ENCODE measurements around the gene AP3B2.
"Not testable (repeated sequence)": the region's sequence is repeated elsewhere in the genome, so short reads cannot be mapped to it uniquely, and the experiment has no call there.

Gene AP3B2

GRCh38 chr15:82647045-82647834 lies 62.4 kb downstream of the AP3B2 start, which contains the start of gene CPEB1:
Gene CPEB1 (minus strand): TSS chr15:82647363. CDS start chr15:82628459, 18,904 bp downstream.
- DNase-seq = no peak

- DNase-seq = no peak
These were observed 63.2 kb downstream of the AP3B2 start for GRCh38 chr15:82646250-82647044.

GRCh38 chr15:82644967-82645852 lies 64.5 kb downstream of the AP3B2 start:
- DNase-seq = not testable (repeated sequence)

DNA sequence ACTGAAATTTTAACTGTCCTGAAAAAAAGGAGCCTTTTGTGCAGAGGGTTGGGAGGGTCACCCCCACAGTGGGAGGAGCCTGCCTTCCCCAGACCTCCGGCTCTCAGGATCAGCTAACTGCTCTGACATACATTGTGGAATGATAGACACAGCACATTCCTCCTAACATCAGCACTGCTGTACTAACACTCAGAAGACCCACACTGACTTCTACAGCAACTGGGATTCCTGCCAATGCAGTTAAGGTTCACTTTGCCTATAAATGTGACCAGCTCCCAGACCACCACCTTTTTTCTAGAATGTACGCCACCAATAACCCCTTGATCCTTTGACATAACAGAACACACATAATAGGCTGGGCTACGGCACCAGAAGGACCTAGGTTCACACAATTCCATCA lies 65.7 kb downstream of the AP3B2 start:
- DNase-seq = no peak

DNA sequence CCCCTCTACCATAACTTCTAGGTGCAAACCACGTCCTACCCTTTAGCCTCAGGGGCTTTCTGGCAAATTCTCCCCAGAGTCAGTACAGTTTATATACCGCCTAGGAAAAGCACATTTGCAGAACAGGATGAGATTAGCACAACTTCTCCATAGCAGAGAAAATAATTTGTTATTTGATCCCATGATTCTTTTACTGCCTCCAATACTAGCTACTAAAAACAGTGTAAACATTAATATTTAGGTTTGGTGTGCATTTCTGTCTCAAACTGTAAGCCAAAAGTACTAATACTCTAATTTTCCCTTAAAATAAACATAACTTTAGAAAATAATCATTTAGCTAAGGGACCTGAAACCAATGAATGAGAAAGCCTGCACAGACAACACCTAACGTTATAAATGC lies 67.0 kb downstream of the AP3B2 start:
- no peak for DNase-seq

- DNase-seq = no peak
These were observed 68.4 kb downstream of the AP3B2 start for GRCh38 chr15:82641129-82641798.

GRCh38 chr15:82640672-82641071 lies 69.0 kb downstream of the AP3B2 start:
- no peak for DNase-seq

GRCh38 chr15:82635798-82636197 lies 73.9 kb downstream of the AP3B2 start:
- no peak for DNase-seq

- DNase-seq = no peak
These were observed 79.6 kb downstream of the AP3B2 start for GRCh38 chr15:82630033-82630432.

- no peak for DNase-seq
These were observed 84.5 kb downstream of the AP3B2 start for GRCh38 chr15:82625136-82625535.

DNA sequence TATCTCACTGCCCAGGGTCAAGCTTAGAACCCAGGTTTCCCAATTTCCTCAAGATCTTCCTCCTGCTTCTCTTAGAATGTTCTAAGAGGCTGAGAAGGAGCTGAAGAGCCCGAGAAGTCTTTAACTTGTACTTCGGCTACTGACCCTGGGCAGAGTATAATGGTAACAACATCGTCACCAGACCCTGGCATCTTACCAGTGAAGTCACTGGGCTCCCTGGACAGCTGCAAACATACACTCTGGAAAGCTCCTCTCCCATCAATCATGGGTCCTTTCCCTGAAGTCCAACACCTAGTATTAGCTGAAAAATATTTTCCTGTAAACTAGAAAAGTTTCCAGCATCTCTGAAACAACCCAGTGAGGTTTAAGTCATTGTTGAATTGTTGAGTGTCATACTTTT lies 85.2 kb downstream of the AP3B2 start:
- no peak for DNase-seq

DNA sequence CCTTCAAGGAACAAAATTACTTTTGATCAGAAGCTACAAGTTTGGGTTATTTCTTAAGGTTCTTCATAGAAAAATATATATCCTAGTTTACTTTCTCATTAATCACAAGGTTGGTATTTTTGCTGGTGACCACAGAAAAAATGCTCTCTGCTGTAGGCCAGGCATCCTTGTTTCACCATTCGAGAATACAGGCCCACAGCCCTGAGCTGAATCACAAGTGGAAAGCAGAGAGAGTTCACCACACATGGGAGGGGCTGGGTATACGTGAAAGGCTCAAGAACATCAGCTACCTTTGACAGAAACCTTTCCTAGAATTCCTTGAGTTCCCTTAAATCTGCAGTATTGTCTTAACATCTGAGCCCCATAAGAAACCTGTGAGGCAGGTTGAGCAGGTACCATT lies 85.7 kb downstream of the AP3B2 start:
- no peak for DNase-seq

- DNase-seq = no peak
These were observed 87.7 kb downstream of the AP3B2 start for GRCh38 chr15:82621970-82622369.

GRCh38 chr15:82613747-82614146 lies 95.9 kb downstream of the AP3B2 start:
- no peak for DNase-seq

DNA sequence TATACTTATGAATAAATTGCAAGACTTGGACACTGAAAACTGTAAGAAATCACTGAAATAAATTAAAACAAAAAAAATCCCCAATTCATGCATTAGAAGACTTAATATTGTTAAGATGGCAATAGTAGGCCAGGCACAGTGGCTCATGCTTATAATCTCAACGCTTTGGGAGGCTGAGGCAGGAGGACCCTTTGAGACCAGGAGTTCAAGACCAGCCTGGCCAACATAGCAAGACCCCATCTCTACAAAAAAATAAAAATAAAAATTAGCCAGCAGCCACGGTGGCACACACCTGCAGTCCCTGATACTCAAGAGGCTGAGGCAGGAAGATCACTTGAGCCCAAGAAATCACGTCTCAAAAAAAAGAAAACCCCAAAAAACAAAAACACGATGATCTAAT lies 98.3 kb downstream of the AP3B2 start:
- DNase-seq = no peak

Measured in NCI-H774 (cell line).